GM12878 (cell line): ENCODE measurements around the gene DTWD2. TPM values are rescaled to one million over a fixed set of nuclear protein-coding genes. Genes with fewer than 3 reads are reported as not detected.
A peak's percentile ranks its signal among the peaks of the same experiment; 100 is the strongest.

Experiments used
- ASH2L ChIP-seq: fragments of 300-600, 200-600 bp; sonication (generic); IDR thresholded peaks from 2 replicates; pipeline ENCODE4 v1.6.1; 2017; ENCODE audit warnings: low read depth, mild to moderate bottlenecking, borderline replicate concordance
- MTA3 ChIP-seq: IDR thresholded peaks from 2 replicates; pipeline ENCODE4 v1.6.1; 2012; ENCODE audit warnings: low read length, inconsistent platforms, borderline replicate concordance
- MXI1 ChIP-seq: fragments of 150-350 bp; IDR thresholded peaks from 2 replicates; pipeline ENCODE4 v1.6.1; 2011; ENCODE audit warnings: low read depth, mild to moderate bottlenecking, inconsistent platforms, low read length, improper control_type of control experiment
- NBN ChIP-seq: fragments of 450-650 bp; IDR thresholded peaks from 2 replicates; pipeline ENCODE4 v1.6.1; 2016
- NRF1 ChIP-seq: conservative IDR thresholded peaks from 2 replicates; pipeline ENCODE4 v1.6.1; 2011; ENCODE audit warnings: mild to moderate bottlenecking, low read depth, low read length, improper control_type of control experiment
- PAX8 ChIP-seq: fragments of 450-650 bp; IDR thresholded peaks from 2 replicates; pipeline ENCODE4 v1.6.1; 2017; ENCODE audit warnings: mild to moderate bottlenecking, moderate library complexity
- SIN3A ChIP-seq: IDR thresholded peaks from 2 replicates; pipeline ENCODE4 v1.6.1; 2012; ENCODE audit warnings: low read depth, low read length, improper control_type of control experiment
- SMAD1 ChIP-seq: fragments of 450-650 bp; IDR thresholded peaks from 2 replicates; pipeline ENCODE4 v1.6.1; 2018; ENCODE audit warnings: mild to moderate bottlenecking, low read depth; ENCODE audit not compliant: partially characterized antibody
- SREBF1 ChIP-seq: IDR thresholded peaks from 2 replicates; pipeline ENCODE4 v1.6.1; 2012; ENCODE audit warnings: mild to moderate bottlenecking, low read length
- SREBF2 ChIP-seq: IDR thresholded peaks from 2 replicates; pipeline ENCODE4 v1.6.1; 2012; ENCODE audit warnings: mild to moderate bottlenecking, low read length
- STAT3 ChIP-seq: IDR thresholded peaks from 2 replicates; pipeline ENCODE4 v1.6.1; 2011; ENCODE audit warnings: low read depth, low read length, improper control_type of control experiment
- SUZ12 ChIP-seq: fragments of 200-600 bp; sonication (generic); IDR thresholded peaks from one replicate; pipeline ENCODE4 v1.6.1; 2018; ENCODE audit warnings: antibody characterized with exemption, mild to moderate bottlenecking; ENCODE audit not compliant: unreplicated experiment
- ZBTB40 ChIP-seq: fragments of 450-650 bp; IDR thresholded peaks from 2 replicates; pipeline ENCODE4 v1.6.1; 2016; ENCODE audit warnings: mild to moderate bottlenecking, moderate library complexity, borderline replicate concordance
- ZNF622 ChIP-seq: fragments of 450-650 bp; IDR thresholded peaks from 2 replicates; pipeline ENCODE4 v1.6.1; 2017; ENCODE audit warnings: mild to moderate bottlenecking, inconsistent platforms
- ZNF687 ChIP-seq: fragments of 450-650 bp; IDR thresholded peaks from 2 replicates; pipeline ENCODE4 v1.6.1; 2017; ENCODE audit warnings: mild to moderate bottlenecking, moderate library complexity
- polyA plus RNA-seq, 11 experiments: library from polyadenylated mRNA; depleted of rRNA in 4 of 11; unstranded in 6 of 11; stranded (reverse) in 5 of 11; fragments of >200 nt; fragmentation: Nextera tagmentation in 4 of 11; fragmentation: Illumina TruSeq in 1 of 11; extraction: Ambion mirVana in 4 of 11; extraction: Trizol in 1 of 11; gene quantifications; 1 replicate in 1 of 11; 2 replicates in 10 of 11; pipeline versions ENCODE4 v1.2.1 to v1.2.3, GENCODE V29; 2011 to 2016; ENCODE audit warnings: inconsistent platforms in 2 of 11, missing spikeins in 2 of 11, low read depth in 1 of 11
- total RNA-seq, 4 experiments: library from RNA; depleted of rRNA in 3 of 4; stranded (reverse); fragments of >200 nt in 3 of 4; fragmentation: Illumina TruSeq in 1 of 4; extraction: Trizol in 1 of 4; gene quantifications; 2 replicates each; pipeline versions ENCODE4 v1.2.1 to v1.2.3, GENCODE V29; 2013 to 2021
- TF ChIP-seq, protein P1 (sequence below): fragments of 450-650 bp; IDR thresholded peaks from 2 replicates; pipeline ENCODE4 v1.6.1; 2014; ENCODE audit warnings: mild to moderate bottlenecking
- TF ChIP-seq, protein P2 (sequence below): fragments of 450-650 bp; formaldehyde crosslinking; IDR thresholded peaks from 2 replicates; pipeline ENCODE4 v1.4.0; 2022; ENCODE audit warnings: mild to moderate bottlenecking, moderate library complexity

DTWD2 gene
- total and polyA plus RNA-seq, 10 of the 15 experiments (the other 5 are each of a cell fraction or from before 2014, with no cell fraction given): 0.93 to 8.4 (median 5.1) TPM

- TF ChIP-seq ZNF687 (peak; percentile 83), ZBTB40 (no peak), NBN (0 out of 2 replicates have a peak, but pooled peaks have one; percentile 35), MXI1 (peak; percentile 65), PAX8 (no peak), SREBF2 (no peak), STAT3 (no peak), SUZ12 (no peak), SIN3A (peak; percentile 74; the same call in 1 of the 2 replicates), NRF1 (no peak), ASH2L (peak; percentile 74; the same call in 1 of the 2 replicates), SMAD1 (no peak), ZNF622 (no peak), SREBF1 (no peak), MTA3 (no peak)
- TF ChIP-seq, protein P1, sequence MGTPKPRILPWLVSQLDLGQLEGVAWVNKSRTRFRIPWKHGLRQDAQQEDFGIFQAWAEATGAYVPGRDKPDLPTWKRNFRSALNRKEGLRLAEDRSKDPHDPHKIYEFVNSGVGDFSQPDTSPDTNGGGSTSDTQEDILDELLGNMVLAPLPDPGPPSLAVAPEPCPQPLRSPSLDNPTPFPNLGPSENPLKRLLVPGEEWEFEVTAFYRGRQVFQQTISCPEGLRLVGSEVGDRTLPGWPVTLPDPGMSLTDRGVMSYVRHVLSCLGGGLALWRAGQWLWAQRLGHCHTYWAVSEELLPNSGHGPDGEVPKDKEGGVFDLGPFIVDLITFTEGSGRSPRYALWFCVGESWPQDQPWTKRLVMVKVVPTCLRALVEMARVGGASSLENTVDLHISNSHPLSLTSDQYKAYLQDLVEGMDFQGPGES: no peak
- TF ChIP-seq, protein P2, sequence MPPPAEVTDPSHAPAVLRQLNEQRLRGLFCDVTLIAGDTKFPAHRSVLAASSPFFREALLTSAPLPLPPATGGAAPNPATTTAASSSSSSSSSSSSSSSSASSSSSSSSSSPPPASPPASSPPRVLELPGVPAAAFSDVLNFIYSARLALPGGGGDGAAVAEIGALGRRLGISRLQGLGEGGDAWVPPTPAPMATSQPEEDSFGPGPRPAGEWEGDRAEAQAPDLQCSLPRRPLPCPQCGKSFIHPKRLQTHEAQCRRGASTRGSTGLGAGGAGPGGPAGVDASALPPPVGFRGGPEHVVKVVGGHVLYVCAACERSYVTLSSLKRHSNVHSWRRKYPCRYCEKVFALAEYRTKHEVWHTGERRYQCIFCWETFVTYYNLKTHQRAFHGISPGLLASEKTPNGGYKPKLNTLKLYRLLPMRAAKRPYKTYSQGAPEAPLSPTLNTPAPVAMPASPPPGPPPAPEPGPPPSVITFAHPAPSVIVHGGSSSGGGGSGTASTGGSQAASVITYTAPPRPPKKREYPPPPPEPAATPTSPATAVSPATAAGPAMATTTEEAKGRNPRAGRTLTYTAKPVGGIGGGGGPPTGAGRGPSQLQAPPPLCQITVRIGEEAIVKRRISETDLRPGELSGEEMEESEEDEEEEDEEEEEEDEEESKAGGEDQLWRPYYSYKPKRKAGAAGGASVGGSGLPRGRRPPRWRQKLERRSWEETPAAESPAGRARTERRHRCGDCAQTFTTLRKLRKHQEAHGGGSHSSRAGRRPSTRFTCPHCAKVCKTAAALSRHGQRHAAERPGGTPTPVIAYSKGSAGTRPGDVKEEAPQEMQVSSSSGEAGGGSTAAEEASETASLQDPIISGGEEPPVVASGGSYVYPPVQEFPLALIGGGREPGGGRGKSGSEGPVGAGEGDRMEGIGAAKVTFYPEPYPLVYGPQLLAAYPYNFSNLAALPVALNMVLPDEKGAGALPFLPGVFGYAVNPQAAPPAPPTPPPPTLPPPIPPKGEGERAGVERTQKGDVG: no peak
Measured at GRCh38 chr5:118987988-118988865, at the start of gene DTWD2 (continued).
